ENCODE measurements around the gene SETBP1. TPM values are rescaled to one million over a fixed set of nuclear protein-coding genes. Genes with fewer than 3 reads are reported as not detected.

SETBP1 gene
- total and polyA plus RNA-seq, 2 of the 8 experiments (the other 6 are each of a cell fraction or from before 2014, with no cell fraction given): 2.0 to 6.5 TPM

DNA sequence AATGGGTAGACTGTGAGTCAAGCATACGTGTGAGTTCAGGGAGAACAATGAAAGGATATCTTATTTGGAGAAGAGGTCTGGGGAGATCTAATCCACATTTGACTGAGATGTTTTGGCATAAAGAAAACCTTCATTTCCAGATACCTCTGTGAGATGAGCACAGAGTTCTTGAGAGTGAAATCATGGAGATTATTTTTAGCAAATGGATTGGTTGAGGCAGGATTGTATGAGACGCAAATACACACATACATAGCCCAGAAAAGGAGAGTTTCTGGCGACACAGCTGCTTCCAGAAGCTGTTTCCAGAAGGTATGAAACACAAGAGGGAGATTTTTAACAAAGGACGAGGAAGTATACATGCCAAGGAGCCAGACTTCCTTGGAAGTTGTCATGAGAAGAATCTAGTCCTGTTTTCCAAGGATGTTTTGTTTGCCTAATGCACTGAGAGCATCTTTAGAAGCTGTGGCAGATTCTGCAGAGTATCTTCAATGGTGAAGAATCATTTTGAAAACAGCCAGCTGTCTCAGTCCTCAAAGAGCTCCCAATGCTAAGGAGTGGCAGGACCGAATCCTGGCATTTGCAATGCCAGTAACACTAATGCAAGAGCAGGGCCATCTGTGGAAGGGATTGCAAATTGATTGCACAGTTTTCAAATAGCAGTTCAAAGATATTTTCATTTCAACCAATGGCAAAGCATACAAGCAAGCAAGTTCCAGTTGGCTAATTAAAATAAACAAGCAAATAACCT lies 177.2 kb downstream of the SETBP1 start:
- Histone ChIP-seq H3K36me3 (ENCODE audit: control insufficient read depth in 2 of 4, insufficient read depth in 4 of 4, low read length in 3 of 4) (no peaks in the 10 kb centered on the region), H2BK120ac (replicated peaks; ENCODE audit: low read depth, low read length) (no peak overlapping the region), H2AK5ac (ENCODE audit: low read depth, low read length) (no peak overlapping the region), H3K9ac (replicated peaks in 1 of 4; ENCODE audit: extremely low read depth in 1 of 4, low read depth in 3 of 4, low read length in 3 of 4) (no peak overlapping the region), H3K79me2 (ENCODE audit: control insufficient read depth in 1 of 2, insufficient read depth in 2 of 2, low read length in 2 of 2) (no peaks in the 10 kb centered on the region), H3K9me3 (ENCODE audit: insufficient read depth in 2 of 2, low read depth in 1 of 2, low read length in 1 of 2) (no peaks in the 10 kb centered on the region), H3K14ac (ENCODE audit: insufficient read length) (no peak overlapping the region), H4K20me1 (replicated peaks in 1 of 2; ENCODE audit: control insufficient read depth in 1 of 2, insufficient read depth in 2 of 2, low read length in 2 of 2) (no peaks in the 10 kb centered on the region), H3K4me3 (ENCODE audit: extremely low read depth in 1 of 4, insufficient read depth in 2 of 4, low read depth in 3 of 4, low read length in 4 of 4) (no peak overlapping the region), H2AFZ (ENCODE audit: low read length) (no peak overlapping the region), H3K4ac (replicated peaks; ENCODE audit: insufficient read length, low read depth, low read length) (no peak overlapping the region), H3K79me1 (ENCODE audit: low read depth, low read length) (no peaks in the 10 kb centered on the region), H3K23ac (ENCODE audit: insufficient read length) (no peak overlapping the region), H3K4me2 (ENCODE audit: insufficient read depth in 1 of 2, low read depth in 2 of 2, low read length in 2 of 2) (no peak overlapping the region), H2BK12ac (ENCODE audit: low read depth, low read length) (no peak overlapping the region), H3K27ac (ENCODE audit: low read depth, low read length) (no peak overlapping the region), H4K91ac (replicated peaks; ENCODE audit: insufficient read length, low read length) (no peak overlapping the region), H2BK15ac (ENCODE audit: low read length) (no peak overlapping the region), H3K56ac (replicated peaks; ENCODE audit: insufficient read length, low read depth, low read length) (no peak overlapping the region), H2BK20ac (ENCODE audit: low read length) (no peak overlapping the region), H3K18ac (ENCODE audit: extremely low read depth, low read length) (no peak overlapping the region), H3K23me2 (ENCODE audit: low read depth, low read length) (no peaks in the 10 kb centered on the region), H3K4me1 (replicated peaks in 1 of 4; ENCODE audit: control insufficient read depth in 3 of 4, insufficient read depth in 4 of 4, low read length in 3 of 4) (no peaks in the 10 kb centered on the region), H2BK5ac (ENCODE audit: low read depth, low read length) (no peak overlapping the region), H4K8ac (ENCODE audit: extremely low read depth, insufficient read depth, low read length) (no peak overlapping the region), H3K27me3 (replicated peaks in 1 of 4; ENCODE audit: control insufficient read depth in 3 of 4, extremely low read depth in 1 of 4, insufficient read depth in 3 of 4, low read length in 3 of 4) (no peaks in the 10 kb centered on the region), H4K5ac (ENCODE audit: insufficient read length, low read depth, low read length) (no peak overlapping the region)
- FAIRE-seq (no peak), DNase-seq (ENCODE audit: low read depth in 1 of 2, low spot score in 2 of 2) (no peak)
- WGBS, 2 experiments (ENCODE audit: extremely low coverage in 1 of 2, insufficient coverage in 1 of 2, insufficient read length in 1 of 2, insufficient replicate concordance in 2 of 2, low coverage in 1 of 2, low lambda C conversion rate in 2 of 2, missing lambda C conversion rate in 1 of 2): 95% methylated on average over 5 of the region's 5 CpGs; no CpG with 5 or more reads in 1 of the 2 experiments
- CTCF ChIA-PET (ENCODE audit: partially characterized antibody): no interaction called here
- POLR2A ChIA-PET (ENCODE audit: partially characterized antibody): no interaction called here
- TF ChIP-seq POLR2AphosphoS5 (IDR thresholded peaks at IDR 0.05; ENCODE audit: low read depth, low read length) (no peak), POLR2A (IDR thresholded peaks at IDR 0.05; ENCODE audit: control extremely low read depth in 1 of 2, low read depth in 2 of 2, low read length in 2 of 2) (no peak), ASH2L (IDR thresholded peaks at IDR 0.05; ENCODE audit: low read length) (no peak), SP2 (IDR thresholded peaks at IDR 0.05; ENCODE audit: low read length) (no peak), RNF2 (IDR thresholded peaks at IDR 0.05; ENCODE audit: borderline replicate concordance, low read depth, low read length, missing control alignments, poor library complexity, severe bottlenecking) (no peak), KDM4A (IDR thresholded peaks at IDR 0.05; ENCODE audit: low read depth, low read length, severe bottlenecking) (no peak), EP300 (IDR thresholded peaks at IDR 0.05; ENCODE audit: borderline replicate concordance in 1 of 2, low read depth in 2 of 2, low read length in 2 of 2) (no peak), CTBP2 (IDR thresholded peaks at IDR 0.05; ENCODE audit: borderline replicate concordance, insufficient read depth, insufficient read length, low read length) (no peak), SRF (IDR thresholded peaks at IDR 0.05; ENCODE audit: low read depth, low read length) (no peak), KDM1A (IDR thresholded peaks at IDR 0.05; ENCODE audit: borderline replicate concordance, low read length) (no peak), SP4 (IDR thresholded peaks at IDR 0.05; ENCODE audit: low read length) (no peak)
- TF ChIP-seq, protein P1, sequence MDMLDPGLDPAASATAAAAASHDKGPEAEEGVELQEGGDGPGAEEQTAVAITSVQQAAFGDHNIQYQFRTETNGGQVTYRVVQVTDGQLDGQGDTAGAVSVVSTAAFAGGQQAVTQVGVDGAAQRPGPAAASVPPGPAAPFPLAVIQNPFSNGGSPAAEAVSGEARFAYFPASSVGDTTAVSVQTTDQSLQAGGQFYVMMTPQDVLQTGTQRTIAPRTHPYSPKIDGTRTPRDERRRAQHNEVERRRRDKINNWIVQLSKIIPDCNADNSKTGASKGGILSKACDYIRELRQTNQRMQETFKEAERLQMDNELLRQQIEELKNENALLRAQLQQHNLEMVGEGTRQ (IDR thresholded peaks at IDR 0.05; ENCODE audit: low read length): no peak

Data from H1 (cell line).